ENCODE measurements around the gene CAAP1. TPM values are rescaled to one million over a fixed set of nuclear protein-coding genes. Genes with fewer than 3 reads are reported as not detected.
A peak's percentile ranks its signal among the peaks of the same experiment; 100 is the strongest.

CAAP1 gene
- polyA plus RNA-seq, 3 donors, result 4.0 to 9.1 (median 8.7) TPM

DNA sequence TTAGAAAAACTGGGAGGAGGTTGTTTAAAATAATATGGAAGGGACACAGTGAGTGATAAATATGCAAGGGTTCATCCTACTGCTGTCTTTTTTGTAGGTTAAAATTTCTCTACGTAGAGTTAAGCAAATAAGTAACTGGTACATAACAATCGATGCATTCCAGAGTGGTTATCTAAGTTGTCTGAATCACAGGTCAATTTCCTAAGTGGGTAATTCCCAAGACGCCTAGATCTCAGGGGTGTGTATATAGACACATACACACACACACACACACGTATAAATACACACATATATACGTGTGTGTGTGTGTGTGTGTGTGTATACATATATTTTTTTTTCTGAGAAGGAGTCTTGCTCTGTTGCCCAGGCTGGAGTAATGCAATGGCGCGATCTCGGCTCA, 22.3 kb downstream of the CAAP1 start:
- intact Hi-C loops (cut with micrococcal nuclease), result no loop called here
- H3K4me1 ChIP-seq (ENCODE audit: control insufficient read depth in 1 of 2, insufficient read depth in 2 of 2, low read length in 2 of 2), result no peaks in the 10 kb centered on the region
- H3K27ac Mint-ChIP-seq, result peak overlapping the region in 1 of 7 donors; percentile 27
- TF ChIP-seq, protein P1, sequence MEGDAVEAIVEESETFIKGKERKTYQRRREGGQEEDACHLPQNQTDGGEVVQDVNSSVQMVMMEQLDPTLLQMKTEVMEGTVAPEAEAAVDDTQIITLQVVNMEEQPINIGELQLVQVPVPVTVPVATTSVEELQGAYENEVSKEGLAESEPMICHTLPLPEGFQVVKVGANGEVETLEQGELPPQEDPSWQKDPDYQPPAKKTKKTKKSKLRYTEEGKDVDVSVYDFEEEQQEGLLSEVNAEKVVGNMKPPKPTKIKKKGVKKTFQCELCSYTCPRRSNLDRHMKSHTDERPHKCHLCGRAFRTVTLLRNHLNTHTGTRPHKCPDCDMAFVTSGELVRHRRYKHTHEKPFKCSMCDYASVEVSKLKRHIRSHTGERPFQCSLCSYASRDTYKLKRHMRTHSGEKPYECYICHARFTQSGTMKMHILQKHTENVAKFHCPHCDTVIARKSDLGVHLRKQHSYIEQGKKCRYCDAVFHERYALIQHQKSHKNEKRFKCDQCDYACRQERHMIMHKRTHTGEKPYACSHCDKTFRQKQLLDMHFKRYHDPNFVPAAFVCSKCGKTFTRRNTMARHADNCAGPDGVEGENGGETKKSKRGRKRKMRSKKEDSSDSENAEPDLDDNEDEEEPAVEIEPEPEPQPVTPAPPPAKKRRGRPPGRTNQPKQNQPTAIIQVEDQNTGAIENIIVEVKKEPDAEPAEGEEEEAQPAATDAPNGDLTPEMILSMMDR (IDR thresholded peaks at IDR 0.05), result no peak
- H3K36me3 Mint-ChIP-seq, result peaks cover 22 to 26% of the 10 kb centered on the region in 2 donors
- no peaks in the 10 kb centered on the region for H3K27me3 ChIP-seq (ENCODE audit: control insufficient read depth in 2 of 2, insufficient read depth in 2 of 2, low read length in 2 of 2)
- H3K4me3 ChIP-seq (replicated peaks in 1 of 3; ENCODE audit: low read depth in 2 of 3, low read length in 3 of 3), result no peak overlapping the region
- H3K27me3 Mint-ChIP-seq (ENCODE audit: low read depth in 3 of 3), result no peaks in the 10 kb centered on the region
- H3K36me3 ChIP-seq (replicated peaks in 1 of 2; ENCODE audit: control insufficient read depth in 1 of 2, insufficient read depth in 2 of 2, low read length in 2 of 2), result peaks cover 9 to 24% of the 10 kb centered on the region in 2 donors
- H3K9me3 ChIP-seq (replicated peaks in 1 of 2; ENCODE audit: control insufficient read depth in 1 of 2, insufficient read depth in 1 of 2, low read length in 2 of 2), result no peaks in the 10 kb centered on the region
- no peak overlapping the region for H3K9ac ChIP-seq (ENCODE audit: insufficient read depth, low read length, poor library complexity, severe bottlenecking)
- no peaks in the 10 kb centered on the region for H3K4me1 Mint-ChIP-seq
- H3K27ac ChIP-seq (ENCODE audit: low read depth in 1 of 2, low read length in 2 of 2), result no peak overlapping the region
- no peaks in the 10 kb centered on the region for H3K9me3 Mint-ChIP-seq
- WGBS (ENCODE audit: insufficient coverage), result 83% methylated on average over 1 of the region's 8 CpGs
- no peaks in the 10 kb centered on the region for H3K79me2 ChIP-seq (ENCODE audit: insufficient read depth, low read length)
- no peak overlapping the region for H2AFZ ChIP-seq (ENCODE audit: insufficient read depth, low read depth, low read length, poor library complexity, severe bottlenecking)
- DNase-seq, result no peak
- H3K4me2 ChIP-seq (replicated peaks; ENCODE audit: extremely low read depth, low read length, poor library complexity, severe bottlenecking), result no peak overlapping the region
- no peaks in the 10 kb centered on the region for H4K20me1 ChIP-seq (ENCODE audit: insufficient read depth, low read length)
- no peak overlapping the region for H3K4me3 Mint-ChIP-seq

DNA sequence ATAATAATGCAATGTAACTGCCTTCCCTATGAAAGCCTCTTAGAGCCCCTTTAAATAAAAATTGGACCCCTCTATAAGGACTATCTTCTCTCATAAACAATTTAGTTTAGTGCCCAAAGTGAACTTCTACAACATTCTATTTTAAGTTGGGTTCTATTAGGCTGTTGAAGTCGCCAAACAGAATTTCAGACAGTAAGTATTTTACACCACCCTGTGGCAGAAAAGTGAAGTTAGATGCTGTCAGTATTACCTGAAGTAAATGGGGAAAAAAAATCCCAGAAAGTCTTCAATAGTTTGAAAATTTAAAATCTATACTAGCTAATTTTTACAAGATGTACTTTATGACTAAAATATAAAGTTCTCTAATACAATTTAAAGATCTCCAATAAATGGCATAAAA, 29.5 kb downstream of the CAAP1 start:
- Mint-ChIP-seq H3K9me3 (no peaks in the 10 kb centered on the region), H3K4me3 (no peak overlapping the region), H3K36me3 (peaks cover 23 to 32% of the 10 kb centered on the region in 2 donors), H3K27ac (no peak overlapping the region), H3K27me3 (ENCODE audit: low read depth in 3 of 3) (peaks cover 0 to 2% (median 0%) of the 10 kb centered on the region in 3 donors), H3K4me1 (no peaks in the 10 kb centered on the region)
- Histone ChIP-seq H3K27me3 (ENCODE audit: control insufficient read depth in 2 of 2, insufficient read depth in 2 of 2, low read length in 2 of 2) (no peaks in the 10 kb centered on the region), H3K27ac (ENCODE audit: low read depth in 1 of 2, low read length in 2 of 2) (no peak overlapping the region), H3K36me3 (replicated peaks in 1 of 2; ENCODE audit: control insufficient read depth in 1 of 2, insufficient read depth in 2 of 2, low read length in 2 of 2) (peaks cover 12 to 27% of the 10 kb centered on the region in 2 donors), H3K9me3 (replicated peaks in 1 of 2; ENCODE audit: control insufficient read depth in 1 of 2, insufficient read depth in 1 of 2, low read length in 2 of 2) (no peaks in the 10 kb centered on the region), H2AFZ (ENCODE audit: insufficient read depth, low read depth, low read length, poor library complexity, severe bottlenecking) (no peak overlapping the region), H4K20me1 (ENCODE audit: insufficient read depth, low read length) (no peaks in the 10 kb centered on the region), H3K4me1 (ENCODE audit: control insufficient read depth in 1 of 2, insufficient read depth in 2 of 2, low read length in 2 of 2) (no peaks in the 10 kb centered on the region), H3K9ac (ENCODE audit: insufficient read depth, low read length, poor library complexity, severe bottlenecking) (no peak overlapping the region), H3K4me2 (replicated peaks; ENCODE audit: extremely low read depth, low read length, poor library complexity, severe bottlenecking) (no peak overlapping the region), H3K4me3 (replicated peaks in 1 of 3; ENCODE audit: low read depth in 2 of 3, low read length in 3 of 3) (no peak overlapping the region), H3K79me2 (ENCODE audit: insufficient read depth, low read length) (no peaks in the 10 kb centered on the region)
- TF ChIP-seq, protein P1 (IDR thresholded peaks at IDR 0.05), result peak; percentile 10
- WGBS (ENCODE audit: insufficient coverage), result no CpG with 5 or more reads among the region's 1 CpG
- no peak for DNase-seq
- intact Hi-C loops (cut with micrococcal nuclease), result no loop called here
